Activated CD4-positive, alpha-beta T cell treated with anti-CD3 and anti-CD28 coated beads, Interleukin-2, amount 50 U/mL, for 1 hour (primary cell): ENCODE measurements around the gene CST9L.

ENCODE experiments used
- DNase-seq: peaks from one replicate; pipeline ENCODE4 v3.0.0-alpha.2; 2020

CST9L gene

GRCh38 chr20:23568320-23568970 lies at the start of gene CST9L:
TSS of gene CST9L (minus strand) at chr20:23568484. CDS start at chr20:23568450, 34 bp downstream.
- DNase-seq: no peak

GRCh38 chr20:23614163-23614562 lies 45.9 kb upstream of the CST9L start:
- DNase-seq: no peak

- DNase-seq: no peak
Observed at GRCh38 chr20:23613676-23614075, 45.4 kb upstream of the CST9L start.

GRCh38 chr20:23612396-23612795 lies 44.1 kb upstream of the CST9L start:
- DNase-seq: no peak

- no peak for DNase-seq
Observed at GRCh38 chr20:23609486-23610109, 41.3 kb upstream of the CST9L start.

GRCh38 chr20:23608251-23608846 lies 40.1 kb upstream of the CST9L start:
- DNase-seq: no peak

- no peak for DNase-seq
Observed at GRCh38 chr20:23607497-23608245, 39.4 kb upstream of the CST9L start.

- peak; percentile 56 for DNase-seq
Observed at GRCh38 chr20:23606652-23607049, 38.4 kb upstream of the CST9L start.

GRCh38 chr20:23605867-23606651 lies 37.8 kb upstream of the CST9L start, which contains the start of gene CST9:
TSS of gene CST9 (minus strand) at chr20:23605917. CDS start at chr20:23605864, 53 bp downstream.
- no peak for DNase-seq

GRCh38 chr20:23604306-23604705 lies 36.0 kb upstream of the CST9L start:
- DNase-seq: no peak

GRCh38 chr20:23603321-23603720 lies 35.0 kb upstream of the CST9L start:
- no peak for DNase-seq

- DNase-seq: no peak
Observed at GRCh38 chr20:23602699-23603098, 34.4 kb upstream of the CST9L start.

GRCh38 chr20:23602241-23602640 lies 34.0 kb upstream of the CST9L start:
- no peak for DNase-seq

GRCh38 chr20:23601715-23602114 lies 33.4 kb upstream of the CST9L start:
- no peak for DNase-seq

- DNase-seq: no peak
Observed at GRCh38 chr20:23598481-23598880, 30.2 kb upstream of the CST9L start.

GRCh38 chr20:23596579-23597250 lies 28.4 kb upstream of the CST9L start:
- DNase-seq: no peak

- no peak for DNase-seq
Observed at GRCh38 chr20:23595941-23596340, 27.7 kb upstream of the CST9L start.

- DNase-seq: no peak
Observed at GRCh38 chr20:23588434-23589403, 20.4 kb upstream of the CST9L start.

GRCh38 chr20:23587631-23588030 lies 19.3 kb upstream of the CST9L start:
- DNase-seq: no peak

- no peak for DNase-seq
Observed at GRCh38 chr20:23586735-23587525, 18.6 kb upstream of the CST9L start.
